Measurements from ENCODE around the gene IGDCC3. TPM values are rescaled to one million over a fixed set of nuclear protein-coding genes. Genes with fewer than 3 reads are reported as not detected.
A peak's percentile ranks its signal among the peaks of the same experiment; 100 is the strongest.

The IGDCC3 gene
- total RNA-seq, 1 donor from 2014 or later: 6.9 TPM

DNA sequence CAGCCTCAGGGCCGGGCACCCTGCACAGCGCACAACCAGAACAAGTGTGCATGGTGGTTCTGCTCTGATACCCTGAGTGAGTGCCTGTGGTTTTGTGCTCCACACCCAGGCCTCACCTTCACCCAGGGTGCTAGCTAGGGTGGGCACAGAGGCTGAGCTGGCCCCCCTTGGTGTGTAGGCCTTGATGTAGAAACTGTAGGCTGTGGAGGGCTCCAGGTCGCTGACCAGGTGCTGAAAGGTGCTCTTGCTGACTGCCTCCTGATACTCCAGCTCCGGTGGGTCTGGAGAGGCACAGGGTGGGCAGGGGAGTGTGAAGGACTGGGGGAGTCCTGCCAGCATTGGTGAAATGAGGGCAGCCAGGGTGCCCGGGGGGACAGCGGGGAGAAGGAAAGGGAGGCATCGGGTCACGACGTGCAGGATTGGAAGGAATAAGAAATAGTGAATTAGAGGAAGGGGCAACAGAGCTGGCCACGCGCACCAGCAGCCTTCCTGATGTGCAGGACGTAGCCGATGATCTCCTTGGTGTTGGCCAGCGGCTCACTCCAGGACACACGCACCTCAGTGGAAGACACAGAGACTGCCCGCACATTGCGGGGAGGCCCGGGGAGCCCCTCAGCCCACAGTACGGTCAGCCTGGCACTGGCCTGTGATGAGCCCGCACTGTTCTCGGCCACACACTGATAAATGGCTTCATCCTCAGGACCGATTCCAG lies 46.7 kb downstream of the IGDCC3 start:
- DNase-seq (ENCODE audit: low spot score in 2 of 2) (no peak), FAIRE-seq (no peak)

DNA sequence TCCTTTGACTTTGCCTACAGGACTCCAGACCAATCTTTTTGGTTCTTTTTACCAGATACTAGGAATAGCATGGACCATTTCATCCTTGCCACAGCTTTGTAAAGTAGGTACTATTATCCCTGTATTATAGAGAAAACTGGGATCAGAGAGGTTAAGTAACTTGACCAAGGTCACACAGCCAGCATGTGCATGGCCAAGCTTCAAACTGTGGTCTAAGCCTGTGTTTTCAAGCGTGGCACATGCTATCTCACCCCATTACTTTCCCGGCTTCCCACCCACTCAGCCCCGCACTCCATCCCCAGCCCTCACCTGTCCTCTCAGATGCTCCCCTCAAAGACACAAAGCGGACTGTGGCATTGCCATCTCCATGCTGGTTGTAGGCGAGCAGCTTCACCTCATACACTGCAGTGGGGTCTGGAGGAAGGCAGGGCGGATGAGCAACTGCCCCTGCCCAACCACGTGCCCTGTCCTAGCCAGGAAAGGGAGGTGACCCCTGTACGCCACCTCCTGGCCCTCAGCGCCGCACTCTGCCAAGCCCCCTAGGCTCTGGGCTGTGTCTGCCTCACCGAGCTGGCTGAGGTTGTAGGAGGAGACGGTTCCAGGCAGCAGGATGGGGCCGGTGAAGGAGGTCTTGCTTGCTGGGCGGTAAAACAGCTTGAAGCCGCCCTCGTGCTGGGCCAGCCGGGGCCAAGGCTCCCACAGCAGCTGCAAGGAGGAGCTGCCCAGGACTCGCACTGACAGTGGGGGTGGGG lies 47.6 kb downstream of the IGDCC3 start:
- no peak for DNase-seq (ENCODE audit: low spot score in 2 of 2)
- FAIRE-seq: no peak

DNA sequence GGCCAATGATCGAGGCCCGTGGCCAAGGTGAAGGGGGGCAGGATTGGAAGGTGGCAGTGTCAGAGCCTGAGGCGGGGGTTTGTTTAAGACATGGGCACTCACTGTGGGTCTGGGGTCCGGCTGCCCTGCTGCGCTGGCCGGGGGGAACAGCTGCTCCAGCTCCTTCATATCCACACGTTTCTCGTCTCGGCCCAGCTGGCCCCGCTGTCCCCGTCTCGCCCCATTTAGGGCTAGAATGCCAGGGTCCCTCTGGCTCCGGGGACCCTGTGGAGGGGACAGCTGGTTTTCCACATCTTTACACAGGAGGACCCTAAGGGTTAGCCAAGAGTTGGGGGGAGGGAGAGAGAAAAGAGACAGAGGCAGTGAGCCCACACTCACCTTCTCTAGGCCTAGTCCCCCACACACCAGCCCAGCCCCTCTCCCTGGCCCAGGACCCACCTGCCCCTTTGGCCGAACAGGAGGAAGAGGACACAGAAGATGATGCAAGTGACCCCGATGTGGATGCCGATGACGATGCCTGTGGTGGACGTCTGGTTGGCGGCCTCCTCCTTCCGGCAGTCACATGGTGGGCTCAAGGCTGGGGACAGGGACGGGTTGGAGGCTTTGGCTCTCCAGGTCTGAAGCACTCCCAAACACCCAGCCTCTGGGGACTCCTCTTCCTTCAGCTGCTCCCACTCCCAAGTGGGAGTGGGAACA lies 48.4 kb downstream of the IGDCC3 start:
- DNase-seq (ENCODE audit: low spot score in 2 of 2) (no peak), FAIRE-seq (no peak)

DNA sequence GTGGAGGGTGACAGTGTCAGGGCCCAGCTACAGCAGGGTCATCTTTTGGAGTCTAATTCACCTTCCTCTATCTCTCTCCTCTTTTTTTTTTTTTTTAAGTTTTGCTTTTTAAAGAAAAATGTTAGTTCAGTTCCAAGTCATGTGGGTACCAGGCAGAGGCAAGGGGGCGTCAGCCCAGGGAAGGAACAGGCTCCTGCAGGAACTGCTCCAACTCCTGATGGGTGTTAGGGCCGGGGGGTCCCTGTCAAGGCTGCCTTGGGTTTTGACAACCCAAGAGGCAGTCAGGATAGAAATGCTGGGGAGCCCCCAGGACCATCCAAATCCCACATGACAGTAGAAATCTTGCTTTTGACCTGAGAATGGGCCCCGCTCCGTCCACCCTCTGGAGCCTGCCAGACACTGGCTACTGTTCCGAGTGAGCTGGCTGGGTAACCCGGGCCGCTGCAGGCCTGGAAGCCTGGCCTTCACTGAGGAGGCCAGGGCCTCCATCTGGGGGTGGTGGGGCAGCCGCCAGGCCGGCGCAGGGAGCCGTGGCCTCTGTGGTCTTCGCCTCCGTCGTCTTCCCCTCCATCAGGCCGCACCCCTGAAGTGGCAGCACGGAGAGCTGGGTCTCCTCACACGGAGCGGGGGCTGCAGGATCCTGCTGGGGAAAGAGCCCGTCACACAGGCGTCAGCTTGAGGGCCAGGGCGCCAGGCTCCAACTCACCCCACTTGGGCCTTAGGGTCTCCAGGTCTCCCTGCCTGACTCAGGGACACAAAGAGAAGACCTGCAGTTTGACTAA lies 49.1 kb downstream of the IGDCC3 start:
- DNase-seq (ENCODE audit: low spot score in 2 of 2) (no peak), FAIRE-seq (no peak)

DNA sequence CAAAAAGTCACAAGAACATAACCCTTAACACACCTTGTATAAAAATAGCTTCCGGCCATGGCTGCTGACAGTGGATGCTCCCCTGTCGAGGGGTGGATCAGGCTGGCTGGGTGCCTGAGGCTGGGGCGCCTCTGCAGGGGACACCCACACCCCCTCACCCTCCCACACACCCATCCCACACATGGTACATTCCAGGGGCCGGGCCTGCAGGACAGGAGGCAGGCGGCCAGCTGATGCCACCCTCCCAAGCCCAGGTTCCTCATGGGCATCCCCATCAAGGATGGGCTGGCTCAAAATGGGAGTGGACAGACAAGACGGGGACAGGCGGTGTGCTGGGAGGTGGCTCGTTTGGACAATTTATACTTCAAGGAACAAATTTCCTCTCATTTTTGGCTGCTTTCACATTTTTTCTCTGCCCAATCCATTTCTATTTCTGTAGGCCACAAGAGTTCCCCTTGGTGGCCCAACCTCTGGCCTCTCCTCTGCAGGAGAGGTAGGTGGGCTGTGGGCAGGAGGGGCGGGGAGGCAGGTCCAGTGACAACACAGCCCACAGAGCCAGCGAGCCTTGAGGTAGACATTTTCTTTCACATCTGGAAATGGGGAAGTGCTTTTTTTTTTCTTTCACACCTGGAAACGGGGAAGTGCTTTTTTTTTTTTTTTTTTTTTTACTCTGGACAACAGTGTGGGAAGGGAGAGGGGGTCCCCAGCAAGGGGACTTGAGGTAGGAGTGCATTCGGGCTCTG lies 50.0 kb downstream of the IGDCC3 start:
- FAIRE-seq: no peak
- DNase-seq (ENCODE audit: low spot score in 2 of 2): no peak

DNA sequence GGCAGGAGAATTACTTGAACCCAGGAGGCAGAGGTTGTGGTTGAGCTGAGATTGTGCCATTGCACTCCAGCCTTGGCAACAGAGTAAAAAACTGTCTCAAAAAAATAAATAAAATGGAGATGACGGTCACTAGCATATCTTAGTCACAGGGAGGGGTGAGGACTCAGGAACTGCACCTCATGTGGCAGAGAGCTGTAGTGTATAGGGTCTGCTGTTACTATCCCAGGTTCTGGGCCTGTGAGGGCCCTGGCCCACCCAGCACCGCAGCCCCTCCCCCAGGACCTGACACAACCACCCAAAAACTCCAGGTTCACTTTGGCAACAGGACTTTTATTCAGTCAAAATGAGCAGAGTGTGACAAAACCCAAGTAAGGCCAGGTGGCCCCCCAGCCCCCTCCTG lies 51.0 kb downstream of the IGDCC3 start:
- DNase-seq (ENCODE audit: low spot score in 2 of 2): no peak
- FAIRE-seq: no peak

DNA sequence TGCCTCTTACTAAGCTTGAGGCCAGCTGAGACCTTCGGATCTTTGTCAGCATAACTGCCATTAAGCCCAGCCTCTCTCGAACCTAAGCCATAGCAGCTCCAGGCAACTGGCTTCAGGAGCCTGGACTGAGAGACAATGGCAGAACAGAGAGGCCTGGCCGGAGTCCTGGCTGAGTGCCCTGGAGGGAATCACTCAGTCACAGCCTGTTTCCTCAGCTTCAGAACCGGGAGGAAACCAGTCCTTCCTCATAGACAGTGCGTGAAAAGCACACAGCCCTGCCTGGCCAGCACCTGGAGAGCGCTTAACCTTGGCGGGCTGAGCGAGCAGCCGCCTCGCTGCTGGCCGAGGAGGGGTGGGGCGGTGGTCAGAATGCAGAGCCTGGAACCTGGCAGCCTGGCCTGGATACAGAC lies 51.7 kb downstream of the IGDCC3 start:
- FAIRE-seq (no peak), DNase-seq (ENCODE audit: low spot score in 2 of 2) (peak; percentile 59 to 70)

DNA sequence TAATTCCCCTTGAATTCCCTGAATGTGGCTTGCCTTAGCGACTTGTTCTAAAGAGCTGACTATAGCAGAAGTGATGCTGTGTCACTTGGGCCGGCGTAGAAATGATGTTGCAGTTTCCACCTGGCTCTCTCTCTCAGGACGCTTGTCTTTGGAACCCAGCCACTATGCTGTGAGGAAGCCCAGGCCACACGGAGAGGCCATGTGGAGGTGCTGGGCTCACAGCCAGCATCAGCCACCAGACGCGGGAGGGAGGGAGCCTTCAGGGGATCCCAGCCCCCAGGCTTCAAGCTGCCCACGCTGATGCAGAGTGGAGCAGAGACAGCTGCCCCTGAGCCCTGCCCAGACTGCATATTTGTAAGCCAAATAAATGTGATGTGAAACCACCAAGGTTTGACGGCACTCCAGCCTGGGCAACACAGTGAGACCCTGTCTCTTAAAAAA lies 54.7 kb downstream of the IGDCC3 start:
- no peak for DNase-seq (ENCODE audit: low spot score in 2 of 2)
- FAIRE-seq: no peak

DNA sequence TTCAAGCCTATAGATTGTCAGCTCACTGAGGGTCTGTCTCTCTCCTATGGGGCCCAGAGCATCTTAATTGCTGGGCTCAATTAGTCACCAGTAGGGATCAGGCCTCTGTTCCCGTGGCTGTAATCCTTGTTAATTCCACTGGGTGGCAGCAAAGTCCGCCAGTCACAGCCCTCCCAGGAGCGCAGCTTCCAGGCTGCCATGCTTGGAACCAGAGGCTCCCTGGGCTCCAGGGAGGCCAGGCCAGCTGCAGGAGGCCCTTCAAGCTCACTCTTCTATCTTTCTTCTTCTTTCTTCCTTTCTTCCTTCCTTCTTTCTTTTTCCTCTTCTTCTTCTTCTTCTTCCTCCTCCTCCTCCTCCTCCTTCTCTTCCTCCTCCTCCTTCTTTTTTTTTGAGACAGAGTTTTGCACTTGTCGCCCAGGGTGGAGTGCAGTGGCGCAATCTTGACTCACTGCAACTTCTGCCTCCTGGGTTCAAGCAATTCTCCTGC lies 58.9 kb downstream of the IGDCC3 start:
- FAIRE-seq: no peak

DNA sequence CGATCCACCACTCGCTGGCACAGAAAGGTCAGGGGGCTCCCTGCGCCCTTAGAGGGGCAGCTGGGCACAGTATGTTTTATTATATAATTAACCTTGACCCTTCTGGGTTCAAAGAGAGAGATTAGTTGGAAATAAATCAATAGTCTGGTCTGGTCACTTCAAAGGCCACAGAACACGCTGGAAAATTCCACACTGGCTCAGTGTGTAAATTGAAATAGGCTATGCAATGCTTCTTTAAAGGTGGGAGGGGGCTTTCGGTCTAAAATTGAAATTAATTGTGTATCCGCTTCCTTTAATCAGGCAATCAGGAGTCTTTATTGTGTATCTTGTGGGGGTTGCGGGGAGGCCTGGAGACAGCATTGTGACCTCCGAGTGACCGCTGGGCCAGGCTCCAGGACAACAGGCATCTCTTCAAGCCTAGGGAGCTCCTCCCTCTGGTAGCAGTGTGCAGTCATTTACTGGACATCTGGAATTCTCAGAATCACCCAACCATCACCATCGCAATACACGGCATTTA lies 65.3 kb downstream of the IGDCC3 start:
- FAIRE-seq (no peak), DNase-seq (ENCODE audit: low spot score in 2 of 2) (no peak)

More for the DNA sequence above, 58.9 kb downstream of the IGDCC3 start:
- DNase-seq (ENCODE audit: low spot score in 2 of 2): peak; percentile 76 to 92

DNA sequence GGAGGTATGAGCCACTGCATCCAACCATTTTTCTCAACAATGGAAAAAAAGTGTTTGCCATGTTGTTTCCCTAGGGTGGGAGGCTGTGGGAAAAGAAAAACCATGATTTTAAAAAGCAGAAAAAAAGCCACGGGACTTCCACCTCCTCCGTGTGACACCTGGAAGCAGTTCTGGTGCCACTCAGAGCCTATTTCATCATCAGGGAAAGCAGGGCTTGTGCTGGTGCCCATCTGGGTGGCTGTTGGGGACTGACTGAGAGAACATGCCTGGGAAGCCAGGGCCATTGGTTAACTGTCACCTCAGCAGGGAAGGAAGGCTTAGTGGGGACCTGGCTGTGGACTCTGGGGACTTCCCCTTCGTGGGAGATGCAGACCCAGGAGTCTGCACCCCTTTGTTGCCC lies 66.0 kb downstream of the IGDCC3 start:
- FAIRE-seq (no peak), DNase-seq (ENCODE audit: low spot score in 2 of 2) (no peak)

DNA sequence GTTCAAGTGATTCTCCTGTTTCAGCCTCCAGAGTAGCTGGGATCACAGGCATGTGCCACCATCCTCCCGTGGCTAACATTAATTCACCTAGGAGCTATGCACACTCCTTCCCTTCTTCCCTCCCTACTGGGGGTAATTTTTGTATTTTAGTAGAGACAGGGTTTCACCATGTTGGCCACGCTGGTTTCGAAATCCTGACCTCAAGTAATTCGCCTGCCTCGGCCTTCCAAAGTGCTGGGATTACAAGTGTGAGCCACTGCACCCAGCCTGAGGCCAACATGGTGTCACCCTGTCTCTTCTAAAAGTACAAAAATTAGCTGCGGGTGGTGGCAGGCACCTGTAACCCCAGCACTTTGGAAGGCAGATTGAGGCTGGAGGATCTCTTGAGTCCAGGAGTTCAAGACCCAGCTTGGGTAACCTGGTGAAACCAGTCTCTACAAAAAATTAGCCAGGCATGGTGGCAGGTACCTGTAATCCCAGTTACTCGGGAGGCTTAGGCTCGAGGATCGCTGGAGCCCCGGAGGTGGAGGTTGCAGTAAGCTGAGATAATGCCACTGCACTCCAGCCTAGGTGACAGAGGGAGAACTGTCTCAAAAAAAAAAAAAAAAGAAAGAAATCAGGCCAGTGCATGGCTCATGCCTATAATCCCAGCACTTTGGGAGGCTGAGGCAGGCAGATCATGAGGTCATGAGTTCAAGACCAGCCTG lies 67.2 kb downstream of the IGDCC3 start:
- DNase-seq (ENCODE audit: low spot score in 2 of 2) (no peak), FAIRE-seq (no peak)

DNA sequence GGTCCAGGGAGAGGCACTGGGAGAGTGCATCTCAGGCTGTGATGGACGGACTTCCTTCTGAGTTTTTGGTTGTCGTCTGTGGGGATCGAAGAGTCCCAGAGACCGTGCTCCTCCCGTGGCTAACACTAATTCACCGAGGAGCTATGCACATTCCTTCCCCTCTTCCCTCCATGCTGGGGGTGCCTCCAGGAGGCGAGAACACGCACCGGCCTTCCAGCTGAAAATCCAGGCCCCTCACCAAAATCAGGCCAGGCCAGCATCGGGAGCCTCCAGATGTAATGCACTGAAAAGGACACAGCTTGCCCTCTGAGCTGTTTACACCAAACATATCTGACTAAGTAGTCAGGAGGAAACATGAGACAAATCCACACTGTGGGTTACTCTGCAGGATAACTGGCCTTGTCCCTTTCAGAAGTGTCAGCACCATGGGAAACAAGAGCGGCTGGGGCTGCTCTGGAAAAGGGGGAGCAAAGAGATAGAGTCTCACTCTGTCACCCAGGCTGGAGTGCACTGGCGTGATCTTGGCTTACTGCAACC lies 67.9 kb downstream of the IGDCC3 start:
- DNase-seq (ENCODE audit: low spot score in 2 of 2) (no peak), FAIRE-seq (no peak)

DNA sequence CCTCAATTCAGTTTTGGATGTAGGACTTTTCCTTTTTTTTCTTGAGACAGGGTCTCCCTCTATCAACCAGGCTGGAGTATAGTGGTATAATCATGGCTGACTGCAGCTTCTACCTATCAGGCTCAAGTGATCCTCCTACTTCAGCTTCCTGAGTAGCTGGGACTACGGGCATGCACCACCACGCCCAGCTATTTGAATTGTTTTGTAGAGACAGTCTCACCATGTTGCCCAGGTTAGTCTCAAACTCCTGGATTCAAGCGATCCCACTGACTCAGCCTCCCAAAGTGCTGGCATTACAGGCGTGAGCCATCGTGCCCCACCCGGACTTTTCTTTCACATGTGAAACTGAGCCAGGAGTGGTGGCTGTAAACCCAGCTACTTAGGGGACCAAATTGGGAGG lies 69.8 kb downstream of the IGDCC3 start:
- no peak for DNase-seq (ENCODE audit: low spot score in 2 of 2)
- no peak for FAIRE-seq

DNA sequence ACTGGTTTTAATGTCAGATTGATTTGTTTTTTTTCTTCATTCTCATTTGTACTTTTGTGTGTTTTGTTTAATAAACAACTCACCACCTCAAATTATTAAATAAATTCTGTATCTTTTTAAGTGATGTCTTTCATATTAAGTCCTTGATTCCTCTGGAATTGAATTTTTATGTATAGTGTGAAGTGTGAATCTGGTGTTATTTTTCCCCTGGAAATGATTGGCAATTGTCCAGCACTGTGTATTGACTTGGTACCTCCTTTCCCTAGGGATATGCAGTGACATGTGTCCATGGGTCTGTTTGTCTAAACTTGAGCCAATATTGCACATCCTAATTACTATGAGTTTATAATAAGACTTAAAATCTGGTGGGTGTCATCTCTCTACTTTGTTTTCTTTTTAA lies 71.3 kb downstream of the IGDCC3 start:
- DNase-seq (ENCODE audit: low spot score in 2 of 2): no peak
- no peak for FAIRE-seq

DNA sequence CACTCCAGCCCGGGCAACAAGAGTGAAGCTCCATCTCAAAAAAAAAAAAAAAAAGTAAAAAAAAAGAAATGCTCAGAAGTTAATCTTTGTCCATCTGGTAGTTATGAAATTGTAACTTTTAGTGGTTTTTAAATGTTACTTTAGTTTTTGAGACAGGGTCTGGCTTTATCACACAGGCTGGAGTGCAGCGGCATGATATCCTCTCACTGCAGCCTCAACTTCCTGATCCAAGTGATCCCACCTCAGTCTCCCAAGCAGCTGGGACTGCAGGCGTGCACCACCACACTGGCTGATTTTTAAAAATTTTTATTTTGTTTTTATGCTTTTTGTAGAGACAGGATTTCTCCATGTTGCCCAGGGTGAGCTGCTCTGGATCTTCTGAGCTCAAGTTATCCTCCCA lies 72.0 kb downstream of the IGDCC3 start:
- DNase-seq (ENCODE audit: low spot score in 2 of 2) (no peak), FAIRE-seq (no peak)

DNA sequence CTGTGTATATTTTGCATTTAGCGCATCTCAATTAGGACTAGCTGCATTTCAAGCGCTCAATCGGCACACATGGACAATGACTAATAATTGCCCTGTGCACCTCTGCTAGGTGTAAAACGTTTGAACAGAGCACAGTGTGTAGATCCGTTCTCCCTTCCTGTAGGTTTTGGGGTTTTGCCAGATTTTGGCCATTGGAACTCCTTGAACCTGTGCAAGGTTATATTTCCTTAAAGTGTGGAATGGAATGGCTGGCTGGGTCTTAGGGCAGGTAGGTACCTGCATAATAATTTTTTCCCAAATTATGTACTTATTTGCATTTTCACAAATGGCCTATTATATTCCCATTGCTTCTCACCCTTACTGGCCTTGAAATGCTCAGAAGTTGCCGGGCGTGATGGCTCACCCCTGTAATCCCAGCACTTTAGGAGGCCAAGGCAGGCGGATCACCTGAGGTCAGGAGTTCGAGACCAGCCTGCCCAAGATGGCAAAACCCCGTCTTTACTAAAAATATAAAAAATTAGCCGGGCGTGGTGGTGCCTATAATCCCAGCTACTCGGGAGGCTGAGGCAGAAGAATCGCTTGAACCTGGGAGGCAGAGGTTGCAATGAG lies 72.5 kb downstream of the IGDCC3 start:
- no peak for FAIRE-seq
- DNase-seq (ENCODE audit: low spot score in 2 of 2): no peak
